PC-9 (cell line): ENCODE measurements around the gene PIK3IP1. TPM values are rescaled to one million over a fixed set of nuclear protein-coding genes. Genes with fewer than 3 reads are reported as not detected.

Source experiments
- Bru-seq: library from RNA; stranded (reverse); fragments of 400-500 nt; gene quantifications from one replicate; lab custom pipeline; 2021; lab: Mats Ljungman, UMichigan
- BruChase-seq, 2 experiments: library from RNA; stranded (reverse); fragments of 400-500 nt; gene quantifications; one replicate each; lab custom pipeline; 2021; lab: Mats Ljungman, UMichigan
- BruUV-seq: library from RNA; stranded (reverse); fragments of 400-500 nt; replicated peaks from 2 replicates; lab custom pipeline; 2021; lab: Mats Ljungman, UMichigan
- CTCF ChIA-PET: fragments of 300-600 bp; sonication (Branson Sonifier 250); formaldehyde crosslinking; loops from one replicate; lab custom pipeline; 2022; ENCODE audit warnings: antibody characterized with exemption; lab: Charles Lee
- POLR2A ChIA-PET: fragments of 300-600 bp; sonication (Branson Sonifier 250); formaldehyde crosslinking; loops from one replicate; lab custom pipeline; 2022; ENCODE audit warnings: antibody characterized with exemption; ENCODE audit not compliant: unreplicated experiment; lab: Charles Lee
- DNase-seq, 2 experiments: peaks; one replicate each; pipeline versions ENCODE4 v3.0.0 to v3.0.0-alpha.2; 2015 to 2022; ENCODE audit warnings: mixed read lengths in 1 of 2
- H2AFZ ChIP-seq: fragments of 200-600 bp; sonication (generic); 2 replicates; pipeline ENCODE4 v1.8.1; 2017; ENCODE audit warnings: antibody characterized with exemption
- H3F3A ChIP-seq: fragments of 200-600 bp; sonication (generic); 2 replicates; pipeline ENCODE4 v1.8.1; 2017; ENCODE audit warnings: antibody characterized with exemption, mild to moderate bottlenecking, low read depth; ENCODE audit not compliant: insufficient read depth
- H3K27ac ChIP-seq: fragments of 200-600 bp; sonication (generic); 2 replicates; pipeline ENCODE4 v1.6.1; 2016; ENCODE audit warnings: mixed run types
- H3K27me3 ChIP-seq: fragments of 200-600 bp; sonication (generic); 2 replicates; pipeline ENCODE4 v1.6.1; 2016; ENCODE audit warnings: low read depth, mixed run types; ENCODE audit not compliant: insufficient read depth
- H3K36me3 ChIP-seq: fragments of 200-600 bp; sonication (generic); 2 replicates; pipeline ENCODE4 v1.6.1; 2016; ENCODE audit warnings: low read depth, mixed run types
- H3K4me1 ChIP-seq: fragments of 200-600 bp; sonication (generic); replicated peaks from 2 replicates; pipeline ENCODE4 v1.6.1; 2016; ENCODE audit warnings: mixed run types; ENCODE audit not compliant: insufficient read depth
- H3K4me2 ChIP-seq: fragments of 200-600 bp; sonication (generic); 2 replicates; pipeline ENCODE4 v1.6.1; 2017; ENCODE audit warnings: mixed run types
- H3K4me3 ChIP-seq: fragments of 200-600 bp; sonication (generic); 2 replicates; pipeline ENCODE4 v1.6.1; 2016; ENCODE audit warnings: mixed run types
- H3K79me2 ChIP-seq: fragments of 200-600 bp; sonication (generic); 2 replicates; pipeline ENCODE4 v1.6.1; 2017; ENCODE audit warnings: low read depth, mixed run types
- H3K9me2 ChIP-seq: fragments of 200-600 bp; sonication (generic); 2 replicates; pipeline ENCODE4 v1.8.1; 2017; ENCODE audit warnings: mild to moderate bottlenecking; ENCODE audit not compliant: insufficient read depth
- H3K9me3 ChIP-seq: fragments of 200-600 bp; sonication (generic); 2 replicates; pipeline ENCODE4 v1.8.1; 2016; ENCODE audit warnings: low read depth; ENCODE audit not compliant: insufficient read depth
- H4K20me1 ChIP-seq: fragments of 200-600 bp; sonication (generic); 2 replicates; pipeline ENCODE4 v1.8.1; 2017; ENCODE audit not compliant: insufficient read depth
- EZH2 ChIP-seq: fragments of 200-600 bp; sonication (generic); IDR thresholded peaks from 2 replicates; pipeline ENCODE4 v1.8.0; 2017; ENCODE audit warnings: antibody characterized with exemption, low read depth
- intact Hi-C: fragments of 100-400 bp; cut with micrococcal nuclease; formaldehyde crosslinking; loops from one replicate; pipeline ENCODE4 v1.10.0; 2022; ENCODE audit not compliant: unreplicated experiment
- long read RNA-seq: library from polyadenylated mRNA; stranded (forward); transcript quantifications from one replicate; pipeline ENCODE4 v2.0.0, GENCODE V29; 2022
- total RNA-seq: library from RNA; stranded (reverse); gene quantifications from 2 replicates; pipeline ENCODE4 v1.2.3, GENCODE V29; 2021
- TF ChIP-seq, protein P1 (sequence below): fragments of 200-600 bp; sonication (generic); conservative IDR thresholded peaks from 2 replicates; pipeline ENCODE4 v1.6.1; 2017; ENCODE audit warnings: mixed run types, antibody characterized with exemption, mild to moderate bottlenecking, moderate library complexity

The PIK3IP1 gene, protein sequence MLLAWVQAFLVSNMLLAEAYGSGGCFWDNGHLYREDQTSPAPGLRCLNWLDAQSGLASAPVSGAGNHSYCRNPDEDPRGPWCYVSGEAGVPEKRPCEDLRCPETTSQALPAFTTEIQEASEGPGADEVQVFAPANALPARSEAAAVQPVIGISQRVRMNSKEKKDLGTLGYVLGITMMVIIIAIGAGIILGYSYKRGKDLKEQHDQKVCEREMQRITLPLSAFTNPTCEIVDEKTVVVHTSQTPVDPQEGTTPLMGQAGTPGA
- total RNA-seq (15.7 and 17.4 TPM in 2 replicates), Bru-seq, nascent RNA (percentile 45 among the genes with signal in this experiment), BruChase-seq, experiment 1, labeled RNA remaining after a 2-hour chase (percentile 60 among the genes with signal in this experiment), BruChase-seq, experiment 2, labeled RNA remaining after a 6-hour chase (percentile 52 among the genes with signal in this experiment)
- long read RNA-seq, transcript PIK3IP1-201 (6 exons, 2,467 nt) = major isoform, 32 of 41 reads
- long read RNA-seq, partial matches to known transcripts = 2 of 41 reads
- long read RNA-seq, other reads (novel, unspliced or antisense) = 3 of 41 reads

DNA sequence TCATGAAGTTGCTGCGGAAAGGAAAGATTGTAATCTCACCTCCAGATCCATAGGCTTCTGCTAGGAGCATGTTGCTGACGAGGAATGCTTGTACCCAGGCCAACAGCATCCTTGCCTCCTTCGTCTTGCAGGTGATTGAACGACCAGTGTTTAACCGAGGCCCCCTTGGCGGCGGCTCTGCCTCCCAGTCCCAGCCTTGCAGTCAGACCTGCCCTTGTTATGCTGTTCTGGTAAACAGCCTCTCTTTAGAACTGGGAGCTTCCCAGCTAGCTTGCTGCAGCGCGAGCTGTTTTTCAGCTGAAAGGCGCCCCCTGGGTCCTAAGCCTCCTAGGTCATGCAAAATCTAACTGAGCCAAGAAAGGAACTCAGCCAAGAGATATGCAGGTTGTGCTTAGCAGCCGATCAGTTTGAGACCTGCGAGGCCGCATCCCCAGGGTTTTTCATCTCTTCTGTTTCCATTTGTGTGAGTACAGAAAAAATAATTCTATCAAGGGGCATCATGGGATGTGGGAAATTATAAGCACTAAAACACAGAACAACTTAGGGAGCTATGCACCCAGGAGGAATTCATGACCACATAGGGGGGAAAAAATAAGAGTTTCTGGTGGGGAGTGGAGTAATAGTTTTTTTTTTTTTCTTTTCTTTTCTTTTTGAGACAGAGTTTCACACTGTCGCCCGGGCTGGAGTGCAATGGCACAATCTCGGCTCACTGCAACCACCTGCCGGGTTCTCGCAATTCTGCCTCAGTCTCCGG lies at the start of gene PIK3IP1:
Gene PIK3IP1, minus strand, starts transcription at position 253 of the 754 bp plus-strand sequence. Its CDS starts 144 bp downstream, at position 109.
- Histone ChIP-seq H3K9me3 (no peaks in the 10 kb centered on the region; the same call in 1 of the 2 replicates), H4K20me1 (no peaks in the 10 kb centered on the region), H2AFZ (no peak within 1 kb of the TSS; the same call in 1 of the 2 replicates), H3K27ac (no peak within 1 kb of the TSS), H3K9me2 (no peaks in the 10 kb centered on the region), H3F3A (peaks cover 30% of the 10 kb centered on the region), H3K79me2 (no peaks in the 10 kb centered on the region), H3K4me2 (peak within 1 kb of the TSS; percentile 100), H3K36me3 (0 out of 2 replicates have a peak, but pooled peaks cover 3% of the 10 kb centered on the region), H3K27me3 (no peaks in the 10 kb centered on the region), H3K4me3 (peak within 1 kb of the TSS; percentile 85), H3K4me1 (peaks cover 59% of the 10 kb centered on the region)
- BruUV-seq = no TSS peak
- ChIA-PET CTCF (interaction anchor here (0.6 to 2.1 kb wide), 7 partner anchors 19 to 592 kb away, joined by 3 to 10 read pairs (median 3); partner anchors contain the start of gene LIMK2), POLR2A (interaction anchor here (0.7 kb wide), 1 partner anchor 160 kb away, joined by 3 read pairs; no protein-coding TSS in a partner anchor)
- no peak for TF ChIP-seq EZH2
- TF ChIP-seq, protein P1, sequence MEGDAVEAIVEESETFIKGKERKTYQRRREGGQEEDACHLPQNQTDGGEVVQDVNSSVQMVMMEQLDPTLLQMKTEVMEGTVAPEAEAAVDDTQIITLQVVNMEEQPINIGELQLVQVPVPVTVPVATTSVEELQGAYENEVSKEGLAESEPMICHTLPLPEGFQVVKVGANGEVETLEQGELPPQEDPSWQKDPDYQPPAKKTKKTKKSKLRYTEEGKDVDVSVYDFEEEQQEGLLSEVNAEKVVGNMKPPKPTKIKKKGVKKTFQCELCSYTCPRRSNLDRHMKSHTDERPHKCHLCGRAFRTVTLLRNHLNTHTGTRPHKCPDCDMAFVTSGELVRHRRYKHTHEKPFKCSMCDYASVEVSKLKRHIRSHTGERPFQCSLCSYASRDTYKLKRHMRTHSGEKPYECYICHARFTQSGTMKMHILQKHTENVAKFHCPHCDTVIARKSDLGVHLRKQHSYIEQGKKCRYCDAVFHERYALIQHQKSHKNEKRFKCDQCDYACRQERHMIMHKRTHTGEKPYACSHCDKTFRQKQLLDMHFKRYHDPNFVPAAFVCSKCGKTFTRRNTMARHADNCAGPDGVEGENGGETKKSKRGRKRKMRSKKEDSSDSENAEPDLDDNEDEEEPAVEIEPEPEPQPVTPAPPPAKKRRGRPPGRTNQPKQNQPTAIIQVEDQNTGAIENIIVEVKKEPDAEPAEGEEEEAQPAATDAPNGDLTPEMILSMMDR = peak; percentile 75
- DNase-seq = peak; percentile 73 to 76
- intact Hi-C loops = loop anchor here (1.0 to 5.0 kb wide), 5 partner anchors 21 to 132 kb away; partner anchors contain the start of genes DRG1 and RNF185

DNA sequence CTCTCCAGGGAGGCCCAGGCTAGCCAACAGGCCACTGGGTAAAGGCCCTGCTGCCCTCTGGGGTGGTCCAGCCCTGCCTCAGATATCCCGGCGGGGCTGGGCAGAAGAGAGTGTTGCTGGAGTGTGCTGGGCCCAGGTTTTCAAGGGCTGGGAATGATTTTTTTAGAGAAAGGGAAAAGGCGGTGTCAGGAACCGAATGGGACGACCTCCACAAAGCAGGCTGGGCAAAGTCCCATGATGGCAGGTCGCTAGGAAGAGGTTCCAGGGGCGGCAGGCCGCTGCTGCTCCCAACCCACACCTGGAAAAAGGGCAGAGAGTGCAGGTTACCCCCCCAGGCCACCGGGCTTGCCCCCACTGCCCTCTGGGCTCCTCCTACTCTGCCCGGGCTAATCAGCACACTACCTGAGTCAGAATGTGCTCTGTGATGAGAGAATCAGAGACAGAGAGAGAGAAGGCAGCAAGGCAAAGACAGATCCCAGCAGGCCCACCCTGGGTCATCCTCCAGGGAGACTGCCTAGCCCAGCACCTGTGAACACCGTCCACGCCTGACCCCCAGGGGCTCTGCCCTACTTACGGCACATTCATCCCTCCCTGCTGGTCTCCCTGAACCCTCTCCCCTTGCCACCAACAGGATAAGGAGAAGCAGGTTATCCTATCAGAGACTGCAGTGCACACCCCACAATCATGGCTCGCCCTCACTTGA lies 49.2 kb upstream of the PIK3IP1 start:
- Histone ChIP-seq H3K36me3 (peaks cover 33% of the 10 kb centered on the region; the same call in 1 of the 2 replicates), H3K79me2 (peaks cover 68% of the 10 kb centered on the region), H3K4me1 (peaks cover 59% of the 10 kb centered on the region), H3K4me2 (peak overlapping the region; percentile 100; the same call in 1 of the 2 replicates), H3K9me2 (no peaks in the 10 kb centered on the region), H3K27me3 (no peaks in the 10 kb centered on the region), H3F3A (peaks cover 39% of the 10 kb centered on the region), H3K4me3 (no peak overlapping the region), H4K20me1 (0 out of 2 replicates have a peak, but pooled peaks cover 4% of the 10 kb centered on the region), H2AFZ (no peak overlapping the region), H3K9me3 (no peaks in the 10 kb centered on the region), H3K27ac (no peak overlapping the region)
- TF ChIP-seq, protein P1 = no peak
- TF ChIP-seq EZH2 = no peak
- ChIA-PET CTCF (no interaction called here), POLR2A (interaction anchor here (0.6 kb wide), 1 partner anchor 239 kb away, joined by 5 read pairs; no protein-coding TSS in a partner anchor)
- DNase-seq = no peak
- intact Hi-C loops = no loop called here
- BruUV-seq = no TSS peak
